Fibroblast of lung (primary cell): ENCODE measurements around the gene ASB18.

ENCODE experiments used
- CTCF ChIP-seq, 2 donors: IDR thresholded peaks in 1 of 2; conservative IDR thresholded peaks in 1 of 2; 1 replicate in 1 of 2; 2 replicates in 1 of 2; pipeline ENCODE4 v1.5.1; 2011 to 2012; ENCODE audit warnings: low read length in 2 of 2, control low read depth in 1 of 2, inconsistent platforms in 1 of 2, low read depth in 1 of 2, mild to moderate bottlenecking in 1 of 2
- EZH2 ChIP-seq: IDR thresholded peaks from 2 replicates; pipeline ENCODE4 v1.5.1; 2012; ENCODE audit warnings: low read length, control low read depth, mild to moderate bottlenecking; ENCODE audit errors: missing control alignments

GRCh38 chr2:236239276-236240065, 24.7 kb downstream of the ASB18 start:
- TF ChIP-seq CTCF (conservative IDR thresholded peaks at IDR 0.05 in 1 of 2, IDR thresholded peaks at IDR 0.05 in 1 of 2; ENCODE audit: low read depth in 1 of 2, low read length in 2 of 2) (no peak), EZH2 (no peak)
